ENCODE results near the gene PSMB2.

Gene PSMB2

GRCh38 chr1:35558374-35559316 lies 82.7 kb downstream of the PSMB2 start:
- peak overlapping the region; percentile 93 for H3K4me3 ChIP-seq (ENCODE audit: low read depth, low read length)
- TF ChIP-seq CTCF (IDR thresholded peaks at IDR 0.05; ENCODE audit: low read depth, low read length), result no peak

GRCh38 chr1:35557611-35558373 lies 83.5 kb downstream of the PSMB2 start, which contains the start of gene NCDN:
TSS of gene NCDN (plus strand) at chr1:35557799. CDS start at chr1:35558191, 392 bp downstream.
- no peak for TF ChIP-seq CTCF (IDR thresholded peaks at IDR 0.05; ENCODE audit: low read depth, low read length)
- H3K4me3 ChIP-seq (ENCODE audit: low read depth, low read length), result peak within 1 kb of the TSS; percentile 93

- peak within 1 kb of the TSS; percentile 93 for H3K4me3 ChIP-seq (ENCODE audit: low read depth, low read length)
- TF ChIP-seq CTCF (IDR thresholded peaks at IDR 0.05; ENCODE audit: low read depth, low read length), result no peak
Measured at GRCh38 chr1:35557118-35557610, 84.2 kb downstream of the PSMB2 start, which contains the start of gene KIAA0319L. TSS of gene KIAA0319L (minus strand) at chr1:35557403. CDS start at chr1:35554491, 2,912 bp downstream.

- TF ChIP-seq CTCF (IDR thresholded peaks at IDR 0.05; ENCODE audit: low read depth, low read length), result no peak
- H3K4me3 ChIP-seq (ENCODE audit: low read depth, low read length), result peak overlapping the region; percentile 93
Measured at GRCh38 chr1:35556484-35557117, 84.7 kb downstream of the PSMB2 start.

- TF ChIP-seq CTCF (IDR thresholded peaks at IDR 0.05; ENCODE audit: low read depth, low read length), result no peak
- H3K4me3 ChIP-seq (ENCODE audit: low read depth, low read length), result peak overlapping the region; percentile 93
Measured at GRCh38 chr1:35555601-35556477, 85.5 kb downstream of the PSMB2 start.

- no peak for TF ChIP-seq CTCF (IDR thresholded peaks at IDR 0.05; ENCODE audit: low read depth, low read length)
- peak overlapping the region; percentile 93; the same call in 1 of the 2 replicates for H3K4me3 ChIP-seq (ENCODE audit: low read depth, low read length)
Measured at GRCh38 chr1:35555212-35555584, 86.1 kb downstream of the PSMB2 start.

Measured in WI38 (cell line).